Karpas-422 (cell line): ENCODE data around the gene DHRS13. TPM values are rescaled to one million over a fixed set of nuclear protein-coding genes. Genes with fewer than 3 reads are reported as not detected.
"Not testable (repeated sequence)": the region's sequence is repeated elsewhere in the genome, so short reads cannot be mapped to it uniquely, and the experiment has no call there.

Experiments
- DNase-seq: peaks from one replicate; pipeline ENCODE4 v3.0.0-alpha.2; 2015
- H2AFZ ChIP-seq: fragments of 200-600 bp; sonication (generic); 2 replicates; pipeline ENCODE4 v1.6.1; 2014; ENCODE audit warnings: antibody characterized with exemption, low read length, mixed read lengths
- H3K27ac ChIP-seq: fragments of 200-600 bp; sonication (generic); 2 replicates; pipeline ENCODE4 v1.5.1; 2014; ENCODE audit warnings: mild to moderate bottlenecking, low read length, moderate library complexity
- H3K27me3 ChIP-seq: fragments of 200-600 bp; sonication (generic); 2 replicates; pipeline ENCODE4 v1.6.1; 2014; ENCODE audit warnings: low read length, mixed read lengths
- H3K36me3 ChIP-seq: fragments of 200-600 bp; sonication (generic); 2 replicates; pipeline ENCODE4 v1.6.1; 2014; ENCODE audit warnings: low read length, mixed read lengths; ENCODE audit not compliant: insufficient read depth
- H3K4me1 ChIP-seq: fragments of 200-600 bp; sonication (generic); 2 replicates; pipeline ENCODE4 v1.6.1; 2014; ENCODE audit warnings: mild to moderate bottlenecking, low read length, mixed read lengths
- H3K4me2 ChIP-seq: fragments of 200-600 bp; sonication (generic); 2 replicates; pipeline ENCODE4 v1.6.1; 2014; ENCODE audit warnings: low read length, low read depth, mild to moderate bottlenecking; ENCODE audit not compliant: poor library complexity, severe bottlenecking
- H3K4me3 ChIP-seq: fragments of 200-600 bp; sonication (generic); 2 replicates; pipeline ENCODE4 v1.5.1; 2014; ENCODE audit warnings: mild to moderate bottlenecking, antibody characterized with exemption, low read length, mixed read lengths
- H3K79me2 ChIP-seq: fragments of 200-600 bp; sonication (generic); 2 replicates; pipeline ENCODE4 v1.6.1; 2014; ENCODE audit warnings: mild to moderate bottlenecking, low read length, mixed read lengths
- H3K9ac ChIP-seq: fragments of 200-600 bp; sonication (generic); 2 replicates; pipeline ENCODE4 v1.6.0; 2014; ENCODE audit warnings: low read length
- H3K9me2 ChIP-seq: fragments of 200-600 bp; sonication (generic), shearing (Covaris generic); replicated peaks from 2 replicates; pipeline ENCODE4 v1.6.0; 2014; ENCODE audit warnings: mild to moderate bottlenecking, low read length, moderate library complexity; ENCODE audit not compliant: insufficient read depth
- H3K9me3 ChIP-seq: fragments of 300-700, 200-600 bp; sonication (generic); 2 replicates; pipeline ENCODE4 v1.6.1; 2014; ENCODE audit warnings: low read length, mixed read lengths
- H4K20me1 ChIP-seq: fragments of 200-600 bp; sonication (generic); 2 replicates; pipeline ENCODE4 v1.6.1; 2014; ENCODE audit warnings: mild to moderate bottlenecking, antibody characterized with exemption, low read length, low read depth; ENCODE audit not compliant: insufficient read depth
- total RNA-seq: library from RNA; depleted of rRNA; stranded (reverse); fragments of >200 nt; shearing (Covaris generic); gene quantifications from 2 replicates; pipeline ENCODE4 v1.2.3, GENCODE V29; 2014; ENCODE audit warnings: low replicate concordance

The DHRS13 gene
- total RNA-seq, 1 experiment from 2014 or later = 12.9 TPM

DNA sequence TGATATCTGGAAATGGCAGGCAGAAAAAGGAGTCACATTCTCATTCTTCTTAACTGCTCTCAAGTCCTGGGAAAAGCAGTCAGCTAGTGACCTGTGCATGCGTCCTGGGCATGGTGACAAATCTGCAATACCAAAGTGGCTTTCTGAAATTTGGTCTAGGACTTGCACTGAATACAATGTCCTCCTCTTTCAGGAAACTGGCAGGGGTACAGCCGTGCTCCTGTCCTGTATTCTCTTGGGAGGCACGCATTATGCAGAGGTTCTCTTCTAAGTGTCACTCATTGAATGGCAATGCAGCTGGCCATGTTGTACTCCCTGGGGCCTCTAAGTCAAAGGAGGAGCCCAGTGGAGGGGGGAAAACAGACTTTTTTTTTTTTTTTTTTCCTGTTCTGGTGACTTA lies 37.8 kb upstream of the DHRS13 start:
- no peak overlapping the region for H2AFZ ChIP-seq
- peaks cover 62% of the 10 kb centered on the region for H4K20me1 ChIP-seq
- H3K4me2 ChIP-seq = peak overlapping the region; percentile 31
- no peaks in the 10 kb centered on the region for H3K27me3 ChIP-seq
- H3K9ac ChIP-seq = no peak overlapping the region
- peak overlapping the region; percentile 59 for H3K27ac ChIP-seq
- H3K9me2 ChIP-seq = no peaks in the 10 kb centered on the region
- H3K9me3 ChIP-seq = no peaks in the 10 kb centered on the region
- no peak overlapping the region for H3K4me3 ChIP-seq
- H3K4me1 ChIP-seq = peaks cover 75% of the 10 kb centered on the region
- H3K79me2 ChIP-seq = peaks cover 99% of the 10 kb centered on the region
- peak; percentile 65 for DNase-seq
- peaks cover 39% of the 10 kb centered on the region for H3K36me3 ChIP-seq

DNA sequence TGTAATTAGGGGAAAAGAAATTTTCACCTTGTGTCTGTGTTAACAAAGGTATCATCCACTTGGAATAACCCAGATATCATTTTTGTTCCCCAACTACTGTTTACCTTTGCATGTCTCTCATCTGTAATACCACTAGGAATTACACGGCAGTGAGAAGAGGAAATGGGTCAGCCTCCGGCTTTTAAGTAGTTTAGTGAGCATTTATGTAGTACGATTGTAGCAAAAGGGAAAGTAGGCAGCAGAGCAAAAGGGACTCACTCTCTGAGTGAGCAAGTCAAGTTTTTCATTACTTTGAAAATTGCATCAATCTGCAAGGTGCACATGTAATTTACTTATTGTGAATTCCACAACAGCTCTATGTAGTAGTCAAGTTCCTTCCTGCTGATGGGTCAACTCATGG lies 37.3 kb upstream of the DHRS13 start:
- H3K9me3 ChIP-seq = no peaks in the 10 kb centered on the region
- peaks cover 42% of the 10 kb centered on the region for H3K36me3 ChIP-seq
- H3K4me2 ChIP-seq = no peak overlapping the region
- no peaks in the 10 kb centered on the region for H3K9me2 ChIP-seq
- DNase-seq = no peak
- no peak overlapping the region for H2AFZ ChIP-seq
- H3K27ac ChIP-seq = peak overlapping the region; percentile 42; the same call in 1 of the 2 replicates
- peaks cover 99% of the 10 kb centered on the region for H3K79me2 ChIP-seq
- no peaks in the 10 kb centered on the region for H3K27me3 ChIP-seq
- H3K4me1 ChIP-seq = peaks cover 70% of the 10 kb centered on the region
- no peak overlapping the region for H3K4me3 ChIP-seq
- H4K20me1 ChIP-seq = peaks cover 57% of the 10 kb centered on the region
- H3K9ac ChIP-seq = no peak overlapping the region

DNA sequence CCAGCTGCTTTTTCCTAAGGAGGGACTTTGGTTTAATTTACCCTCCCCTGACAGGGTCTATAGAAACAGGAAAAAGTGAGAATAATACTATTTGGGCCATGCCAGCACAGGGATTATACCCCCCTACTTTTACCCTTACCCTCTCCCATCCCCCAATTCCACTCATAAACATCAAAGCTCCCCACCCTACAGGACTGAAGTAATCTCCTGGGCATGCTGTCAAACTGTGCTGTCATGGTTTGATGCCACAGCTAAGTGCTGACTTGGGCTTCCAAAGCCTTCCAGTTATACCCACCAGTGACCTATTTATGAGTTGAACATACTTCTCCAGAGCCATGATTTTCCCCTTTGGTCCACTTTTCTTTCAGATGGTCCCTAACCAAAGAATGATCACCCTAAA lies 35.7 kb upstream of the DHRS13 start:
- peak overlapping the region; percentile 9; the same call in 1 of the 2 replicates for H3K27ac ChIP-seq
- H2AFZ ChIP-seq = no peak overlapping the region
- H3K9me3 ChIP-seq = no peaks in the 10 kb centered on the region
- no peak overlapping the region for H3K4me2 ChIP-seq
- peaks cover 35% of the 10 kb centered on the region for H3K36me3 ChIP-seq
- DNase-seq = no peak
- peaks cover 60% of the 10 kb centered on the region for H3K4me1 ChIP-seq
- peaks cover 43% of the 10 kb centered on the region for H4K20me1 ChIP-seq
- H3K9me2 ChIP-seq = no peaks in the 10 kb centered on the region
- peaks cover 97% of the 10 kb centered on the region for H3K79me2 ChIP-seq
- H3K9ac ChIP-seq = no peak overlapping the region
- H3K4me3 ChIP-seq = no peak overlapping the region
- H3K27me3 ChIP-seq = no peaks in the 10 kb centered on the region

DNA sequence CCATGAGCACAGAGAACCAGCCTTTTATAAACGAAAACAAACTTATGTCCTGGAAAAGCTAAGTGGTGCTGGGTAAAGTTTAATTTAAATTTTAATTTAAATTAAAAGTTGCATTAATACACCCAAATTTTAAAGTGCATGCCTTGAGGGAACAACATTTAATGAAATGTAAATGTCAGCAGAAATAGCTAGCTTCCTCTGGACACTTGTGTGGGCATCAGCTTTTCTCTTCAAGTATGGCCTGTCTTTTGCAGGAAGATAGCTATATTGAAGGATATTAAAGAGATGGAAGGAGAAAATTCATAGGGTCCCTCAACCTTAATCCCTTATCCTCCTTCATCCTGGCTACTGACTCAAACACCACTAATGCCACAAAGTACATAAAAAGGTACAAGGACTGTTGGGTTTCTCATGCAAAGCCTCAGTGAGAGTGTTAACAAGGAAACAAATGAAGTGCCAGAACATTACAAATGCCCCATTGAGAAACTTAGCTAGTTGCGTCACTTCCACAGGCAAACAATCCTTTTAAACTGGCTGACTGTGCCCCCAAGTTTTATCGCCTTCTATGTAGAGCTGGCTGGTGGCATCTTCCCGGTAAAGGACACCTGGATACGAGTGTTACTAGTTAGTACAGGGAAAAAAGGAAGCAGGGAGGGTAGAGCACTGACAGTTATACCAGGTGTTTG lies 34.3 kb upstream of the DHRS13 start:
- Histone ChIP-seq H3K27ac (peak overlapping the region; percentile 58), H3K9me3 (no peaks in the 10 kb centered on the region), H3K4me1 (peaks cover 51% of the 10 kb centered on the region), H2AFZ (no peak overlapping the region), H3K36me3 (peaks cover 37% of the 10 kb centered on the region), H3K4me3 (no peak overlapping the region), H3K4me2 (peak overlapping the region; percentile 1), H3K9me2 (no peaks in the 10 kb centered on the region), H3K27me3 (no peaks in the 10 kb centered on the region), H3K79me2 (peaks cover 98% of the 10 kb centered on the region), H4K20me1 (peaks cover 36% of the 10 kb centered on the region), H3K9ac (no peak overlapping the region)
- no peak for DNase-seq

DNA sequence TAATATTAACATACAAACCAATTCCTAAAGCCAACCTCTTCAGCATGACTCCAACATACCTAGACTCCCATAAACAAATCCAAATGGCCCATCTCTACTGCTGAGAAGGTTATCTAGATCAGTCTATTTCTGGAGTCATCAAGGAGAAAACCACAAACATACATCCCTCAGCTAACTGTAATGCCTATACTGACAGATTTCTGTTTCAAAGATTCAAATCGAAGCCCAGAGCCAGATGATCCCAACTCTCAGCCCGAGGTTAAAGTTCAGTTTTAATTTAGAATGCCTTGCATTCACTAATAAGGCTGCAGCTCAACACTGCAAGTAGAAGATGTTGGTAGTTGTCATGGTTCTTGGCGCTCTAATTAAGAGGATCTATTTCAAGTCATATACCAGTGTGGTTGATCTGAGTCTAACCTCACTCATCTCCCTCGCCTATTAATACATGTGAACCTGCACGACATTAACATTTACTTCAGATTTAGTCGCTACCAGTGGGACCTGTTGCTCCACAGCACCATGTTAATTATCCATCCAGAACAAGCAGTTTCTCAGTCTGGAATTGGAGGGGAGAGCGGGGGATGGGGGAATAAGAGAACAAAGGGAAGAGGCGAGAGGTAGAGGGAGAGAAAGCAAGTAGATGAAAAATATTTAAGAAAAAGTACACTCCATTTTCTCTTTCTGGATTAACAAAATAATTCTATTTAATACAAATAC lies 33.0 kb upstream of the DHRS13 start:
- Histone ChIP-seq H3K36me3 (peaks cover 37% of the 10 kb centered on the region), H3K27ac (no peak overlapping the region), H3K4me2 (no peak overlapping the region), H3K27me3 (no peaks in the 10 kb centered on the region), H3K9ac (no peak overlapping the region), H3K4me1 (peaks cover 38% of the 10 kb centered on the region), H2AFZ (no peak overlapping the region), H3K4me3 (no peak overlapping the region), H4K20me1 (peaks cover 29% of the 10 kb centered on the region), H3K9me2 (no peaks in the 10 kb centered on the region), H3K9me3 (no peaks in the 10 kb centered on the region), H3K79me2 (peaks cover 96% of the 10 kb centered on the region)
- DNase-seq = no peak

DNA sequence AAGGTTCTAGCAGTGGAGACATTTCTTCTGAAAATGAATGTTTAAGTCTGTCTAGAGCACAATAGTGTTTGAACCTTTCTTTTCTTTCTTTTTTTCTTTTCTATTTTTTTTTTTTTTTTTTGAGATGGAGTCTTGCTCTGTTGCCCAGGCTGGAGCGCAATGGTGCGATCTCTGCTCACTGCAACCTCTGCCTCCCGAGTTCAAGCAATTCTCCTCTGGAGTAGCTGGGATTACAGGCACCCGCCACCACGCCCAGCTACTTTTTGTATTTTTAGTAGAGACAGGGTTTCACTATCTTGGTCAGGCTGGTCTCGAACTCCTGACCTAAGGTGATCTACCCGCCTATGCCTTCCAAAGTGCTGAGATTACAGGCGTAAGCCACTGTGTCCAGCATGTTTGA lies 31.6 kb upstream of the DHRS13 start:
- H2AFZ ChIP-seq, H3K4me3 ChIP-seq, H3K9ac ChIP-seq, H3K27me3 ChIP-seq, H3K27ac ChIP-seq, DNase-seq, H3K9me2 ChIP-seq, H3K4me2 ChIP-seq, H3K9me3 ChIP-seq: not testable (repeated sequence)
- Histone ChIP-seq H4K20me1 (peaks cover 18% of the 10 kb centered on the region), H3K79me2 (peaks cover 96% of the 10 kb centered on the region), H3K36me3 (peaks cover 40% of the 10 kb centered on the region), H3K4me1 (peaks cover 25% of the 10 kb centered on the region)

DNA sequence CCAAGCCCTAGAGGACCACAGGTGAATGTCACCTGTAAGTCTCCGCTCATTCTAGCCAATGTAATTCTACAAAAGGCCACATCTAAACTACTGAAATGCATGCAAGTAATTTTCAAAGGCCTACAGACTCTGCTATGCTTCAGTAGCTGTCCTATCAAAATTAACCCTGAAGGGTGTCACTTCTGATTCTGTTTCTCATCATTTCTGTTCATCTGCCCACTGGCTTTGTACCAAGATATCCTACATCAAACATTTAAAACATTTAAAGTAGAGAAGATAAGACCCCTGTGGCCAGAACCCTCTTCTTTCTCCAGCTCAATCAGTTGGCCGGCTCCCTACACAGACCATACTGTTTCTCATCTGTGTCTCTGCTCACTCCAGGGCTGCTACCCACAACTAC lies 26.9 kb upstream of the DHRS13 start:
- no peaks in the 10 kb centered on the region for H3K27me3 ChIP-seq
- H3K36me3 ChIP-seq = peaks cover 44% of the 10 kb centered on the region
- peaks cover 7% of the 10 kb centered on the region; the same call in 1 of the 2 replicates for H4K20me1 ChIP-seq
- no peak overlapping the region for H3K4me3 ChIP-seq
- no peak overlapping the region for H3K9ac ChIP-seq
- H3K79me2 ChIP-seq = peaks cover 88% of the 10 kb centered on the region
- no peaks in the 10 kb centered on the region for H3K9me2 ChIP-seq
- H3K27ac ChIP-seq = no peak overlapping the region
- no peaks in the 10 kb centered on the region for H3K9me3 ChIP-seq
- no peak overlapping the region for H2AFZ ChIP-seq
- no peak overlapping the region for H3K4me2 ChIP-seq
- DNase-seq = no peak
- peaks cover 15% of the 10 kb centered on the region for H3K4me1 ChIP-seq

DNA sequence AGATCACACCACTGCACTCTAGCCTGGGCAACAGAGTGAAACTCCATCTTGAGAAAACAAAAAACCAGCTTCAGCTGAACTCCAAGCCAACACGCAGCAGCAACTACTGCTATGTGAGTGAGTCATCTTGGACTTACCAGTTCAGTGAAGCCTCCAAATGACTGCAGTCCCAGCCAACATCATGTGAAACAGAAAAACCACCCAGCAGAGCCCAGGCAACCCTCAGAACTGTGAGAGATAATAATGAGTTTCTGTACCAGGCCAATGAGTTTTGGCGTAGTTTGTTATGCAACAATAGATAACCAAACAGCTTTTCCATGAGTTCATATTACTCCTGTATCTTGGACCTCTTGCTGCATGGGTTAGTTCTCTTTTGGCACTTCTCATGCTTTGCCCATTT lies 25.2 kb upstream of the DHRS13 start:
- Histone ChIP-seq H3K79me2 (peaks cover 82% of the 10 kb centered on the region), H3K4me3 (no peak overlapping the region), H3K9me2 (no peaks in the 10 kb centered on the region), H3K9ac (no peak overlapping the region), H3K9me3 (no peaks in the 10 kb centered on the region), H2AFZ (no peak overlapping the region), H3K27me3 (no peaks in the 10 kb centered on the region), H3K4me1 (peaks cover 15% of the 10 kb centered on the region), H3K27ac (no peak overlapping the region), H4K20me1 (peaks cover 7% of the 10 kb centered on the region; the same call in 1 of the 2 replicates), H3K36me3 (peaks cover 46% of the 10 kb centered on the region), H3K4me2 (no peak overlapping the region)
- DNase-seq = no peak
